Left ventricle myocardium inferior (tissue), 1 donor: ENCODE data around the gene FOXQ1. TPM values are rescaled to one million over a fixed set of nuclear protein-coding genes. Genes with fewer than 3 reads are reported as not detected.

Source experiments
- DNase-seq: peaks from one replicate; pipeline ENCODE4 v3.0.0-alpha.2; 2020
- H3K27ac ChIP-seq: fragments of 200-600 bp; replicated peaks from 2 replicates; pipeline ENCODE4 v1.8.0; 2021
- H3K27me3 ChIP-seq: fragments of 200-600 bp; 2 replicates; pipeline ENCODE4 v1.8.0; 2021; ENCODE audit warnings: low read depth
- H3K36me3 ChIP-seq: fragments of 200-600 bp; 2 replicates; pipeline ENCODE4 v1.8.0; 2021
- H3K4me1 ChIP-seq: fragments of 200-600 bp; 2 replicates; pipeline ENCODE4 v1.8.0; 2021
- H3K4me3 ChIP-seq: fragments of 200-600 bp; 2 replicates; pipeline ENCODE4 v1.8.0; 2021; ENCODE audit warnings: mild to moderate bottlenecking, moderate library complexity
- H3K9me3 ChIP-seq: fragments of 200-600 bp; replicated peaks from 2 replicates; pipeline ENCODE4 v1.8.0; 2021
- intact Hi-C: fragments of 100-400 bp; cut with micrococcal nuclease; formaldehyde crosslinking; loops from one replicate; pipeline ENCODE4 v1.11.0; 2022
- total RNA-seq: library from RNA; stranded (reverse); fragmentation: NEBNext Ultra II Directional; extraction: Animal tissue kit (Norgen Biotek cat#: 25700); gene quantifications from one replicate; pipeline ENCODE4 v1.2.1, GENCODE V29; 2021
- TF ChIP-seq, protein P1 (sequence below): fragments of 200-600 bp; IDR thresholded peaks from 2 replicates; pipeline ENCODE4 v1.8.0; 2021; ENCODE audit warnings: antibody characterized with exemption, mild to moderate bottlenecking, borderline replicate concordance
- donor health status: DM: no; HTN: yes; CAD: no; lungs with severe emphysema.

The FOXQ1 gene
- total RNA-seq, 1 donor from 2014 or later = not detected

DNA sequence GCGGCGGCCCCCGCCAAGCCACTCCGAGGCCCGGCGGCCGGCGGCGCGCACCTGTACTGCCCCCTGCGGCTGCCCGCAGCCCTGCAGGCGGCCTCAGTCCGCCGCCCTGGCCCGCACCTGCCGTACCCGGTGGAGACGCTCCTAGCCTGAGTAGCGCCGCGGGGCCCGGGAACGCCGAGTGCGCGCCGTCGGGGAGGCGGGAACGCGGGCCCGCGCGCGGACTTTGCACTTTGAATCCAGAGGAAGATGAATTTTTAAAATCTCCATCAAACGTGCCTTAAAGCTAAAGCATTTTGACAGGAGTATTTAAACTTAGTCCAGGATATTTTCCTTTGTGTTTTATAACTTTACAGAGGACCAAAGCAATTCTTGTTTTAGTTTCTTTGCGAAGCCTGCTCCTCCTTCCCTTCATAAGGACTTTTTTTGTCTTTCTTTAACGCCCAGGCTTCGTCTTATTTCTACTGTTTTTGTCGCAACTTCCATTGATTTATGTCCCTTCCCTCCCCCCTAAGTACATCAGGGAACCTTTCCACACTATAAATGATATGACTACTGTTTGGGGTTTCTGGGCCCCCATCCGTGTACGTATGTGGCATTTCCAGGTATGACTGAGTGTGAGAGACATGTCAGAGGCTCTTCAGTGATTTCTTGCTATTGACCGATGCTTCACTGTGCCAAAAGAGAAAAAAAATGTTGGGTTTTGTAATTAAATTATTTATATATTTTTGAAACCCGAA lies 2.0 kb downstream of the FOXQ1 start:
- H3K4me1 ChIP-seq = peaks cover 37% of the 10 kb centered on the region
- no peaks in the 10 kb centered on the region for H3K9me3 ChIP-seq
- H3K36me3 ChIP-seq = no peaks in the 10 kb centered on the region
- H3K4me3 ChIP-seq = no peak overlapping the region
- intact Hi-C loops = no loop called here
- no peak overlapping the region for H3K27ac ChIP-seq
- H3K27me3 ChIP-seq = peaks cover 85% of the 10 kb centered on the region
- DNase-seq = no peak
- TF ChIP-seq, protein P1, sequence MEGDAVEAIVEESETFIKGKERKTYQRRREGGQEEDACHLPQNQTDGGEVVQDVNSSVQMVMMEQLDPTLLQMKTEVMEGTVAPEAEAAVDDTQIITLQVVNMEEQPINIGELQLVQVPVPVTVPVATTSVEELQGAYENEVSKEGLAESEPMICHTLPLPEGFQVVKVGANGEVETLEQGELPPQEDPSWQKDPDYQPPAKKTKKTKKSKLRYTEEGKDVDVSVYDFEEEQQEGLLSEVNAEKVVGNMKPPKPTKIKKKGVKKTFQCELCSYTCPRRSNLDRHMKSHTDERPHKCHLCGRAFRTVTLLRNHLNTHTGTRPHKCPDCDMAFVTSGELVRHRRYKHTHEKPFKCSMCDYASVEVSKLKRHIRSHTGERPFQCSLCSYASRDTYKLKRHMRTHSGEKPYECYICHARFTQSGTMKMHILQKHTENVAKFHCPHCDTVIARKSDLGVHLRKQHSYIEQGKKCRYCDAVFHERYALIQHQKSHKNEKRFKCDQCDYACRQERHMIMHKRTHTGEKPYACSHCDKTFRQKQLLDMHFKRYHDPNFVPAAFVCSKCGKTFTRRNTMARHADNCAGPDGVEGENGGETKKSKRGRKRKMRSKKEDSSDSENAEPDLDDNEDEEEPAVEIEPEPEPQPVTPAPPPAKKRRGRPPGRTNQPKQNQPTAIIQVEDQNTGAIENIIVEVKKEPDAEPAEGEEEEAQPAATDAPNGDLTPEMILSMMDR = peak; percentile 49

DNA sequence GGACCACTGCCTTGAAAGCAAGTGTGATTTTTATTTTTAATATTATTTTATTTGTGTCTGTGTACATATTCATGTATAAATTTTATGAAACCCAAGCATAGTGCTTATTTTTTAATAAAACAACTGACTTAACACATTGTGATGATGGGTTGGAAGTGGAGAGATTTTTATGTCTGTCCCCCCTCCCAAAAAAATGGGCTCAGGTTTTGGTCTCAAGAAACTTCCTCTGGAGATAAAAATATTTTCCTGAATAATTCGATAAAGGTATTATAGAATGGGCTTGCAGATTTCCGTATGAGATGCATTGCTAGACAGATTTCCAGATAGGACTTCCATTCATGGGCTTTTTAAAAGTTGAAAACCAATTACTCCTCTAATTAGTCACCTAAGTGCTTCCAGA lies 2.7 kb downstream of the FOXQ1 start:
- DNase-seq = no peak
- Histone ChIP-seq H3K4me1 (peaks cover 37% of the 10 kb centered on the region), H3K27me3 (peaks cover 78% of the 10 kb centered on the region), H3K4me3 (no peak overlapping the region), H3K36me3 (no peaks in the 10 kb centered on the region), H3K27ac (no peak overlapping the region), H3K9me3 (no peaks in the 10 kb centered on the region)
- TF ChIP-seq, protein P1 = no peak
- intact Hi-C loops = no loop called here

DNA sequence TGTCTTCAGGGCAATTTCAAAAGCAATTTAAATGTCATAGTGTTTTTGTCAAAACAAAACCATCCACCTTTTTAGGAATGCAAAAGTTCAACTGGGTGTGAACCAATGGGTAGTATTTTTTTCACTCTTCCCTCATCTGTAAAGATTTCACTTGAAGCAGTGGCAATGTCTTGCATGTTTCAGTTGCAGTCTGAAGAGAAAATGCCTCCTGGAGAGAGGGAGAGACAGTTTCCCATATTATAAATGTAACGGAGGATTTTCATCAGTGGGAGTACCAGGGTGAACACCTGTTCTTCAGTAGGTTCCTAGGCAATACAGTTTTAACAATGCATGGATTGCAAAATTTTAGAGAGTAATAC lies 3.3 kb downstream of the FOXQ1 start:
- Histone ChIP-seq H3K4me3 (no peak overlapping the region), H3K27ac (no peak overlapping the region), H3K4me1 (peaks cover 37% of the 10 kb centered on the region), H3K9me3 (no peaks in the 10 kb centered on the region), H3K27me3 (peaks cover 73% of the 10 kb centered on the region), H3K36me3 (no peaks in the 10 kb centered on the region)
- DNase-seq = no peak
- TF ChIP-seq, protein P1 = no peak
- intact Hi-C loops = no loop called here

DNA sequence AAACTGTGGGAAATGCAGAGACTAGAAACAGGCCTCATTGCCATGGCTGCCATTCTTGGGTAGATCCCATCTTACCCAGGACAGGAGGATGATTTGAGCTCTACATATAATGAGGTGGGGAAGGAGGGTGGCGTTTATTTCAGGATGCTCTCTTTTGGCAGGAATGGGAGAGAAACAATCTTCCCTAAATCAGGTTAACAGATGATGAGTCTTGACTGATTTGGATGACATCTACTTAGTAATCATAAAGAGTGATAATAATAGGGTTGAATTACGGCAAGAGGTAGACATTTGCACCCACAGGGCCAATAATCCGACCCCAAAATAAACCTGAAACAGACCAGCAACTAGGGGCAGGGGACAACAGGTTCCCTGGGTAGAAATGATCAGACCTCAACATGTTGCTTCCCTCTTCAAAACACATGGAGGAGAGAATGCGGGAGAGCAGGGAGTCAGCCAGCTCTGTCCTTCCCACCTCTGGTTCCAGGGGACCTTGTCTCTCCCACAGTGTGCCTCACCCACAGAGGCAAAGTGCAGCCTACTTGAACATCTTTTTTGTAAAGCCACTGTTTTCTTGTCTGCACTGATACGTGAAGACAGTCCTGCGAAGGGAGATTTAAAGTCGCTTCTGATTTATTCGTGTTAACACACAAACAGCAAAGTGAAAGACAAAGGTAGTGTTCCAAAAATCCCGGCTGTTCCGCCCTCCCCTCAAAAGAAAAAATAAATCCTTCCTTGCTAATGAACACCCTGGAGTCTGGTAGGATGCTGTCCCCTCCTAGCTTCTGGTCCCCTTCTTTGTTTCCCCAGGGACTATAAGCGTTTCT lies 3.9 kb downstream of the FOXQ1 start:
- no peaks in the 10 kb centered on the region for H3K36me3 ChIP-seq
- no peak for DNase-seq
- no peak overlapping the region for H3K27ac ChIP-seq
- TF ChIP-seq, protein P1 = no peak
- H3K4me3 ChIP-seq = peak overlapping the region; percentile 67
- intact Hi-C loops = no loop called here
- H3K27me3 ChIP-seq = peaks cover 67% of the 10 kb centered on the region
- peaks cover 33% of the 10 kb centered on the region for H3K4me1 ChIP-seq
- H3K9me3 ChIP-seq = no peaks in the 10 kb centered on the region

DNA sequence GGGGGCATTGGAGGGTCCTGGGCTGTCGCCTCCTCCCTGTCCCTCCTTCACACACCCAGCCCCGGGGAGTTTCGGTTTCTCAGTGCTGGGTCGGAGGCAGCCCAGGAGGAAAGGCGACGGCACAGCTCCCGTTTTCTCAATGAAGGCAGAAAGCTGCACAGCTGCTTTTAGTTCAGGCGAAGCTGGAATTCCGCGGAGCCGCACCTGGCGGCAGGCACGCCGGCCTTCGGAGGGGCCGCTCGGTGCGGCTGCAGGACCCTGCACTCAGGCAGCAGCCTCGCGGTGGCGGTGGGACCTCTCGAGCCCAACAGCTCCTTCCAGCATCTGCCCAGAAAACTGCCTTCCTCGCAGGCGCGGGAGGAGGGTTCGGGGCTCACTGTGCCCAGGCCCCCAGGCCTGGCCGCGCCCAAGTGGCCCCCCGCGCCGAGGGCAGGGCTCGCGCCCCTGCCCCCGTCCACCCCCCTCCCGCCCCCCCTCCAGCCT lies 4.6 kb downstream of the FOXQ1 start:
- intact Hi-C loops = no loop called here
- peaks cover 26% of the 10 kb centered on the region for H3K4me1 ChIP-seq
- no peak overlapping the region for H3K27ac ChIP-seq
- H3K27me3 ChIP-seq = peaks cover 66% of the 10 kb centered on the region
- H3K4me3 ChIP-seq = peak overlapping the region; percentile 67
- H3K36me3 ChIP-seq = no peaks in the 10 kb centered on the region
- no peak for DNase-seq
- H3K9me3 ChIP-seq = no peaks in the 10 kb centered on the region
- TF ChIP-seq, protein P1 = no peak
